ENCODE data around the gene MCTP2.

DNA sequence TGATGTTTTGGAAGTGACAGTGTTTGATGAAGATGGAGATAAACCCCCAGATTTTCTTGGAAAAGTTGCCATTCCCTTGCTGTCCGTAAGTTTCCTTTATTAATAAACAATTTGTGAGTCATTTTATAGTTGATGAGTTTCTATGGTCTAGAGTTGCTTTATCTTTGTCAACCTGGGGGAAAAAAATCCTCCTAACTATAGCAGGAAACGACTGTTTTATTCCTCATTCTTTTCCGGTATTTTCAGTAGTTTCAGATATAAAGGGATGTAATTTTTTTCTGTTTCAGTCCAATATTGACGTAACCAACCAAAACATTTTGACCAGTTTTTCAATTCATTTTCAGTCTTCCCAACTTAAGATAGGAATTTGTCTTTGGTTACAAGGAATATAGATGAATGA is 154.1 kb downstream of the MCTP2 start:
- TF ChIP-seq ZNF329 (CRISPR knock-in tag; IDR thresholded peaks at IDR 0.05; ENCODE audit: low read depth), result no peak
- no peak for TF ChIP-seq TSC22D2 (CRISPR knock-in tag; IDR thresholded peaks at IDR 0.05; ENCODE audit: borderline replicate concordance)
- no peak for TF ChIP-seq HNRNPH1 (optimal IDR thresholded peaks at IDR 0.05; ENCODE audit: low read depth, low read length)
- TF ChIP-seq GABPA (IDR thresholded peaks at IDR 0.05; ENCODE audit: low read depth, low read length), result no peak
- TF ChIP-seq GABPA (CRISPR knock-in tag; IDR thresholded peaks at IDR 0.05; ENCODE audit: low read depth), result no peak
- TF ChIP-seq BRCA1 (CRISPR knock-in tag; IDR thresholded peaks at IDR 0.05), result no peak
- TF ChIP-seq, protein P1, sequence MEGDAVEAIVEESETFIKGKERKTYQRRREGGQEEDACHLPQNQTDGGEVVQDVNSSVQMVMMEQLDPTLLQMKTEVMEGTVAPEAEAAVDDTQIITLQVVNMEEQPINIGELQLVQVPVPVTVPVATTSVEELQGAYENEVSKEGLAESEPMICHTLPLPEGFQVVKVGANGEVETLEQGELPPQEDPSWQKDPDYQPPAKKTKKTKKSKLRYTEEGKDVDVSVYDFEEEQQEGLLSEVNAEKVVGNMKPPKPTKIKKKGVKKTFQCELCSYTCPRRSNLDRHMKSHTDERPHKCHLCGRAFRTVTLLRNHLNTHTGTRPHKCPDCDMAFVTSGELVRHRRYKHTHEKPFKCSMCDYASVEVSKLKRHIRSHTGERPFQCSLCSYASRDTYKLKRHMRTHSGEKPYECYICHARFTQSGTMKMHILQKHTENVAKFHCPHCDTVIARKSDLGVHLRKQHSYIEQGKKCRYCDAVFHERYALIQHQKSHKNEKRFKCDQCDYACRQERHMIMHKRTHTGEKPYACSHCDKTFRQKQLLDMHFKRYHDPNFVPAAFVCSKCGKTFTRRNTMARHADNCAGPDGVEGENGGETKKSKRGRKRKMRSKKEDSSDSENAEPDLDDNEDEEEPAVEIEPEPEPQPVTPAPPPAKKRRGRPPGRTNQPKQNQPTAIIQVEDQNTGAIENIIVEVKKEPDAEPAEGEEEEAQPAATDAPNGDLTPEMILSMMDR (CRISPR knock-in tag; IDR thresholded peaks at IDR 0.05), result no peak
- TF ChIP-seq MXI1 (IDR thresholded peaks at IDR 0.05; ENCODE audit: borderline replicate concordance, low read depth, low read length), result no peak
- TF ChIP-seq CEBPB (IDR thresholded peaks at IDR 0.05; ENCODE audit: borderline replicate concordance, low read depth, low read length), result no peak
- TF ChIP-seq EP300 (IDR thresholded peaks at IDR 0.05; ENCODE audit: low read depth in 2 of 2, low read length in 2 of 2), result no peak
- TF ChIP-seq EP300 (CRISPR knock-in tag; IDR thresholded peaks at IDR 0.05; ENCODE audit: borderline replicate concordance), result no peak
- no peak for TF ChIP-seq TOE1 (CRISPR knock-in tag; IDR thresholded peaks at IDR 0.05)
- TF ChIP-seq TCF12 (IDR thresholded peaks at IDR 0.05), result no peak
- no peak for TF ChIP-seq TCF12 (CRISPR knock-in tag; IDR thresholded peaks at IDR 0.05)
- TF ChIP-seq KLF16 (CRISPR knock-in tag; IDR thresholded peaks at IDR 0.05), result no peak

All from HepG2 (cell line).